H1 (cell line): ENCODE measurements around the gene MRPL34. TPM values are rescaled to one million over a fixed set of nuclear protein-coding genes. Genes with fewer than 3 reads are reported as not detected.

Source experiments
- ASH2L ChIP-seq: fragments of 200-600, 300-600 bp; sonication (generic); IDR thresholded peaks from one replicate; pipeline ENCODE4 v1.7.1; 2017; ENCODE audit warnings: low read length
- CBX8 ChIP-seq: fragments of 300-800, 300-1000 bp; sonication (generic); IDR thresholded peaks from 2 replicates; pipeline ENCODE4 v1.7.1; 2016; ENCODE audit warnings: low read depth, low read length, borderline replicate concordance
- CHD1 ChIP-seq: IDR thresholded peaks from 2 replicates; pipeline ENCODE4 v1.6.1; 2012; ENCODE audit warnings: low read depth, low read length, improper control_type of control experiment
- CHD2 ChIP-seq: IDR thresholded peaks from 2 replicates; pipeline ENCODE4 v1.6.1; 2012; ENCODE audit warnings: low read length, improper control_type of control experiment
- CHD7 ChIP-seq: fragments of 300-600 bp; sonication (generic); IDR thresholded peaks from 2 replicates; pipeline ENCODE4 v1.7.1; 2012; ENCODE audit warnings: low read length, moderate library complexity, mild to moderate bottlenecking, inconsistent platforms; ENCODE audit not compliant: insufficient replicate concordance
- NRF1 ChIP-seq: IDR thresholded peaks from 2 replicates; pipeline ENCODE4 v1.6.1; 2011; ENCODE audit warnings: mild to moderate bottlenecking, low read depth, low read length, improper control_type of control experiment
- PHF8 ChIP-seq: fragments of 200-600 bp; sonication (generic); conservative IDR thresholded peaks from 2 replicates; pipeline ENCODE4 v1.7.1; 2012; ENCODE audit warnings: low read depth, mild to moderate bottlenecking, inconsistent platforms, low read length, moderate library complexity
- POLR2AphosphoS5 ChIP-seq: IDR thresholded peaks from 2 replicates; pipeline ENCODE4 v1.6.1; 2011; ENCODE audit warnings: low read depth, low read length
- RFX5 ChIP-seq: IDR thresholded peaks from 2 replicates; pipeline ENCODE4 v1.6.1; 2011; ENCODE audit warnings: low read depth, low read length, improper control_type of control experiment, borderline replicate concordance
- SP2 ChIP-seq: IDR thresholded peaks from 2 replicates; pipeline ENCODE4 v1.6.1; 2012; ENCODE audit warnings: mild to moderate bottlenecking, low read length, inconsistent platforms
- TCF12 ChIP-seq: IDR thresholded peaks from 2 replicates; pipeline ENCODE4 v1.6.1; 2011; ENCODE audit warnings: low read depth, mild to moderate bottlenecking, low read length
- YY1 ChIP-seq: IDR thresholded peaks from 2 replicates; pipeline ENCODE4 v1.6.1; 2011; ENCODE audit warnings: low read depth, mild to moderate bottlenecking, low read length
- polyA plus RNA-seq, 7 experiments: library from polyadenylated mRNA; depleted of rRNA in 3 of 7; stranded (reverse) in 5 of 7; unstranded in 2 of 7; fragments of >200 nt in 5 of 7; fragments of 200-250 nt in 2 of 7; gene quantifications; 1 replicate in 5 of 7; 2 replicates in 1 of 7; 4 replicates in 1 of 7; pipeline versions ENCODE4 v1.2.1 to v1.2.3, GENCODE V29; 2011 to 2013; ENCODE audit warnings: missing spikeins in 2 of 7, mixed read lengths in 2 of 7
- total RNA-seq: library from RNA; stranded (reverse); fragmentation: NEBNext Ultra II Directional; extraction: Animal tissue kit (Norgen Biotek cat#: 25700); gene quantifications from 2 replicates; pipeline ENCODE4 v1.2.1, GENCODE V29; 2021

The MRPL34 gene
- total and polyA plus RNA-seq, 2 of the 8 experiments (the other 6 are each of a cell fraction or from before 2014, with no cell fraction given) = 91.9 to 99.6 TPM

GRCh38 chr19:17292301-17293074 lies 13.2 kb upstream of the MRPL34 start (continued):
- TF ChIP-seq CHD7 (no peak), CHD2 (no peak), ASH2L (no peak), PHF8 (peak; percentile 88), RFX5 (no peak), CHD1 (no peak), YY1 (peak; percentile 64), CBX8 (no peak), TCF12 (no peak), POLR2AphosphoS5 (peak; percentile 83), NRF1 (peak; percentile 43), SP2 (no peak)
